GM21737 (cell line): Measurements from ENCODE around the gene EXD3.
"Not testable (repeated sequence)": the region's sequence is repeated elsewhere in the genome, so short reads cannot be mapped to it uniquely, and the experiment has no call there.

Source experiments
- ATAC-seq: cut with Tn5 transposase; IDR thresholded peaks from one replicate; pipeline ENCODE4 v1.9.1; 2021; ENCODE audit warnings: mild to moderate bottlenecking, moderate library complexity; ENCODE audit not compliant: unreplicated experiment

EXD3 gene, protein sequence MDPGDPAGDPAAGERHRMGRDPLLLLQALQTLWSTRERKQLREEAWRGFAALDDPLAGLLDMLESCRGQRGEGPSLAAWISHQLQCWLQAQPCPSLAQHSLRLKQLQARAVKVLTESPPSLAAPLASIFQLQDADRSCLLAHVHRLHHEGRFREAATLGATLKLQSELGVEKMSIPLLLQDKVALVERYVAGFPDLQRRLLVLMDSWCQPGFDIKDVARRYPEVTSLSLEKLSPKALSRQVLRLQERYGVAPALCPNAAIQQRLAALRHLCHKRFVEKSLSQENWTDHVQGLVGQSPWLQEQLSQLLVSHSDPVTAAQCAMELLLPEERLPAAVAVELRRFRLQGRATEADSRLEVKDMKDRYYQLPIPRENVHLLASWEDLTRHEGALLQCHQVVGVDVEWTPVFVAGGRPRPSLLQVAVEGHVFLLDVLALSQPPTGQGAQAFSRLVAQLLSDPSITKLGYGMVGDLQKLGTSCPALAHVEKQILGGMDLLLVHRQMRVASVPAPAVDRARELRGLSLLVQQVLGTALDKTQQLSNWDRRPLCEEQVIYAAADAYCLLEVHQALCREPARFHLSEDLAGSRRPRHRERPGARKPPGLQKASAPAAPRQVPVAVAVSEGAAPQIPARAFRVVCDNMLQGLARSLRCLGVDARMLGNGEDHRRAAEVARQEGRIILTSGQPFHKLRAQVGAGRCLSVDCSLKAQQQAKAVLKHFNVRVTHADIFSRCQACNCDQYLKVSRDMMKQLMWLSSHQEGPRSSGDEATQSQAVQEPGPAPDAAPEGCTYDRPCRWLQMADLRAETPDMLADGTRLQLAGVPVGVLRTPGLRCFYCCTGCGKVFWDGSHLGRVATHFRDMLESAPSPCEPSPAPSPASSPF

DNA sequence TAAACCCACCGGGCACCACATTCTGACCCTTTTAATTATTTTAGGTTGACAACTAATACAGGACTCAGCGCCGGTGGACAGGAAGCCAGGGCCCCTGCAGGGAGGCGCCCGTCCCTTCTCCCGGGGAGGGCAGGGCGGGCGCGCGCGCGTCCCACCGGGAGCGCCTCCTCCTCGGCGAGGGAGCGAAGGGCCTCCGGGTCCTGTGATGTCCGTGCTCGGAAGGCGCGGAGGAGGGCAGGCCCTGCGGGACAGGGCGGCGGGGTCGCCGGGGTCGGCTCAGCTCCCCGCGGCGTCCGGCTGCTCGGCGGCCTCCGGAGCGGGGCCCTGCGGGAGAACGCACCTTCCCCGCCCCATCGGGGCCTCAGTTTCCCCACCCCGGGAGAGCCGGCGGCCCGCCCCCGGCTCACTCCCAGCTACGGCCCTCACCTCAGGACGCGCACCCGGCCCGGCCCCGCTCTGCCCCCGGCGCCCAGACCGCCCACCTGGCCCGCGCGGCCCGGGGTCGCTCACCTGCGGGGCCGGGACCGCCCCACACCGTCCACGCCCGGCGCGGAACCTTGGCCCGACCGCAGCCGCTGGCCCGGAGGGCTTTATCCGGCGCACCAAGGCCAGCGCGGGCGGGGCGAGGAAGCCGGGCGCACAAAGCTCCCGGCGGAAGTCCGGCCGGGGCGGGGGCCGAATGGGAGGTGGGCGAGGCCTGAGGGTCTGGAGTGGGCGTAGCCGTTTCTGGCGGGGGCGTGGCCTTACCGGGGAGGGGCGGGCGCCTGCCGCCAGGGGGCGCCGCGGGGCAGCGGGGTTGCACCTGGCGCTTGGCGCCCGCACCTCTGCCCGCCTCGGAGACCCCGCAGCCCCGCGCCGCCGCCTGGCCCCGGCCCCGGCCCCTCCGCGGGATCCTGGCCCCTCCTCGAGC is at the start of gene EXD3, which contains the start of gene NOXA1:
Gene EXD3, minus strand, starts transcription at position 559 of the 910 bp plus-strand sequence. CDS start 27,805 bp downstream, outside the sequence.
Gene NOXA1, plus strand, starts transcription at position 790 of the 910 bp plus-strand sequence. CDS start 137 bp downstream, outside the sequence.
- peak; percentile 86 for ATAC-seq

DNA sequence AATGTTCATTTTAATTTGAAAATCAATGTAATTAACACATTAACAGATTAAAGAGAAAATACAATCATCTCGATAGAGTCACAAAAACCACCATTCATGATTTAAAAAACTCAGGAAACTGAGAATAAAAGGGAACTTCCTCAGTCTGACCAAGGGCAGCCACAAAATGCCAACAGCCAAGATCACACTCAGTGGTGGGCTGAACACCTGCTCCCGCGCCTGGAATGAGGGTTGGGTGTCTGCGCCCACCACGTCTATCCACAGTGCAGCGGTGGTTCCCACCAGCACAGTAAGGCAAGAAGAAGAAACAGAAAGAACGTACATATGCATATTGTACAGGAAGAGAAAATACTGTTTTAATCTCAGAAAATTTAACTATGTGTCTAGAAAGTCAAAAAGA is 47.8 kb upstream of the EXD3 start:
- no peak for ATAC-seq

DNA sequence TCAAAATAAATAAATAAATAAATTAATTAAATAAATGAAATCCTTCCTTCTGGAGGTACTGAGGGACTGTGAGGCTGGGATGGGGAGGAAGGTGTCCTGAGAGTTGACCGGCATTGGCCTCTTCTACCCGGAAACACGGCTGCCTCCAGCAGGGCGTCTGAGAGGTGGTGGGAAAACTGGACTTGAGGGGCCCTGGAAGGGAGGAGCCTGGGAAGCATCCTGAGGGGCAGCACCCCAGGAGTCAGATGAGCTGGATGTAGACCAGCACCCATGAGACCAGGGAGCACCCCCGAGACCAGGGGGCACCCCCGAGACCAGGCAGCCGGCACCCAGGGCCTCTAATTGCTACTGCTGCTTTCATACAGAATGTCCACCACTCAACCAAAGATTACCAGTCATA is 44.9 kb upstream of the EXD3 start:
- no peak for ATAC-seq

DNA sequence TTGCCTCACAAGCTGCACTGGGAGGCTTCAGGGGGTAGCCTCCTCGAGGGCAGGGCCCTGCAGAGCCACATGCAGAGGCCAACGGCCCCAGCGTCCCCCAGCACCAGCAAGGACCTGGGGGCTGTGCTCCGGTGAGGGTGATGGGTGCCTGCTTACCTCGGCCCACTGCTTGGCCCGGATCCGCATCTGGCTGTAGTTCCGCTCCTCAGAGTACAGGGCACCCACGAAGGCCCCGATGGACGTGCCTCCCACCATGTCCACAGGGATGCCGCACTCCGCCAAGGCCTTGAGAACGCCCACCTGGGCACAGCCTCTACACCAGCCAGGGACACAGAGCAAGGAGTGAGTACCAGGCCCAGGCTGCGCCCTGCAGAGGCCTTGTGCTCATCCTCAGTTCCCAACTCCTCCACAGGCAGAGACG is 44.2 kb upstream of the EXD3 start:
- ATAC-seq, result no peak

DNA sequence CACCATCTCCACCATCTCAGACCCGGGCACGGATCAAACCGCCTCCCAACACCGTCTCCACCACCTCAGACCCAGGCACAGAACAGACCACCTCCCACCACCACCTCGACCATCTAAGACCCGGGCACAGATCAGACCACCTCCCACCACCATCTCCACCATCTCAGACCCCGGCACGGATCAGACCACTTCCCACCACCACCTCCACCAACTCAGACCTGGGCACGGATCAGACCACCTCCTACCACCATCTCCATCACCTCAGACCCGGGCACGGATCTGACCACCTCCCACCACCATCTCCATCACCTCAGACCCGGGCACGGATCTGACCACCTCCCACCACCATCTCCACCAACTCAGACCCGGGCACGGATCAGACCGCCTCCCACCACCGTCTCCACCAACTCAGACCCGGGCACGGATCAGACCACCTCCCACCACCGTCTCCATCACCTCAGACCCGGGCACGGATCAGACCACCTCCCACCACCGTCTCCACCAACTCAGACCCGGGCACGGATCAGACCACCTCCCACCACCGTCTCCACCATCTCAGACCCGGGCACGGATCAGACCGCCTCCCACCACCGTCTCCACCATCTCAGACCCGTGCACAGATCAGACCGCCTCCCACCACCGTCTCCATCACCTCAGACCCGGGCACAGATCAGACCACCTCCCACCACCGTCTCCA is 43.6 kb upstream of the EXD3 start:
- not testable (repeated sequence) for ATAC-seq

DNA sequence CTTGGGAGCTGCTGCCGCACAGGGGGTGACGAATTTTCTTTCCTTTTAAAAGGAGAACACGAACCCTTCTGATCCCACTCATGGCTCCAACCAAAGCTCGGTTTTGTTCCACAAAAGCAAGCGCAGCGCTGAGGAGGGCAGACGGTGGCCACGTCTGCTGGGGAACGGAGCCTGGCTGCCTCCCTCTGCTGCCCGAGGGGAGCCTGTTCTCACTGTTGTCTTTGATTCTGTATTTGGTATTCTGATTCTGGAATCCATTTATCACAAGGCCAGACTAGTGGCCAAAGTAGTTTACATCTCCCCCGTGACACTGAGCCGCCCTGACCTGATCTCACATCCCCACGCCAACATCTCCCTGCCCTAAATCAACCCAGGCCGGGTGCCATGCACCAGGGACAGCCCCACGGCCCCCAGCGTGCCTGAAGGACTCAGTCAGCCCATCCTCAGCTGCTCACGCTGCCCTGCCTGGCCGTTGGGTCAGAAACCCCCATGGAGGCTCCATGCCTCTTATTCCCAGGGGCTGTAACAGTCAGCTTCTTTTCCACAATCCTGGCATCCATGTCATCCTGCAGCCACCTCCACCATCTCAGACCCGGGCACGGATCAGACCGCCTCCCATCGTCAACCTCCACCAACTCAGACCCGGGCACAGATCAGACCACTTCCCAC is 42.9 kb upstream of the EXD3 start:
- ATAC-seq, result no peak

DNA sequence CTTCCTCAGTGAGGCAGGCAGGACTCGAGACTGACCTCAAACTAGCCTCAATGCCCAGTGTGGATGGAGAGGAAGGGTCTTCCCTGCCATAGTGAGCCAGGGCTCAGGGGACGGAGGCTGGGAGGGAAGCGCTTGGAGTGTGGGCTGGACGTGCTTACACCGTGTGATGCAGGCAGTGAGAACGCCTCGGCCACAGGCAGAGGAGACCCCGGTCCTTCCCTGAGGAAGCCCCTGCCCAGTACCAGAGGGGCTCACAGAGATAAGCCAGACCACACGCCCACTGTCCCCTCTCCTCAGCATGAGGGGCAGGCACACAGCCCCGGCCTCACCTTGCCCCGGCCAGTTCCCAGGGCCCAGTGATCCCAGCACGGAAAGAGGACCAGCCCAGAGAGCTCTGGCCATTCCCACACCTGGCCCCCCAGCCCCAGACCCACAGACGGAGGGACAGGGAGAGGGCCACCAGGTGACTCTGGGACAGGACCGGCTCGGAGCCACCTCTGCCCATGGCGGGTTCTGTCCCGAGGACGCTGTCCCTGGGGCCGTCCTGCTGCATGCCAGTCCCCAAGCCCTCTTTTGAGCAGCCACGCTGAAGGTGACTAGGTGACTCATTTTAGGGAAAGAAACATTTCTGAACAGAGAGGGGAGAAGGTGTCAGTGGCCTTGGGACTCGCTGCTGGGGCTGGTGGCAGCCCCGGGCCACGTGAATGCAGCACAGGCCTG is 42.2 kb upstream of the EXD3 start:
- no peak for ATAC-seq

DNA sequence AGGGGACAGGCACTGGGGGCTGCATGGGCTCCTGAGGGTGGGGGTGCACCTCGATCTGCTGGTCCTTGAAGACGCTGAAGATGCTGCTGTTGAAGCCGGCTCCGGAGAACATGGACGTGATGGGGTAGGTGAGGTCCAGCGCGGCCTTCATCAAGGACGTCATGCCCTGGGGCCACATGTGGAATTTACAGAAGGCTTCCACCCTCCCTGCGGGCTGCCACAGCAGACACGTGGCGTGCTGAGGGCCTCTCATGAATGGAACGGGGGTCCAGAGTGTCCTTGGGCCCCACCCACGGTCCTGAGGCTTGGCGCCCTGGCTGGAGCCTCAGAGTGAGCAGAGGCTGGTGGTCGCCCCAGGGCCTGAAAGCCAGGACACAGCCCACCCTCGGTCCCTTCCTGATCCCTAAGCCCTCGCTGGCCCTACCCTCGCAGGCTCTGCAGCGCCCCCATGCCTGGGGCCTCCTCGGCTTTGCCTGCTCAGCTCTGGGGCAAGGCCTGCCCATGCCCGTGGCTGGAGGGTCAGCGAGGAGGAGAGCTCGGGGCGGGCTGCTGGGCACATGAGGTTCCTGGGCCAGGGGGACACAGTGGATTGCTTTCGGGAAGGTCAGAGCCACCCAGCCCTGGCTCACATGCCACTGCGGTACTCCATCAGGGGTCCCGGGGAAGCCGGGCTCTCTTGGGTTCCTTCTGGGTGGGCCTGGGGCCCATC is 41.5 kb upstream of the EXD3 start:
- no peak for ATAC-seq

DNA sequence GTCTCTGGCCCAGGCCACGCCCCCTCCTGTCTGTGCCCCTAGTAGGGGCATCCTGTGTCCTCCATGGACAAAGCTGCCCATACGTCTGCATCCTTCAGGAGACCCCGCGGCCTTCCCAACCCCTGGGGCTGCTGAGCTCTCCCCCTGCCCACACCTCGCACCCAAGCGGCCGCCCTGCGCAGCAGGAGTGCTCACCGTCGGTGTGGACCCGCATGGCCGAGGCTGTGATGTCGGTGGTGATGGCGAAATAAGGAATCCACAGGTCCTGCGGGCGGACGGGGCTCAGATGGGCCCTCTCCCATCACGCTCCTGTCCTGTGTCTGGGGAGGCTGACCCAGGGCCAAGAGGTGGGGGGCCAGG is 40.9 kb upstream of the EXD3 start:
- ATAC-seq, result no peak

DNA sequence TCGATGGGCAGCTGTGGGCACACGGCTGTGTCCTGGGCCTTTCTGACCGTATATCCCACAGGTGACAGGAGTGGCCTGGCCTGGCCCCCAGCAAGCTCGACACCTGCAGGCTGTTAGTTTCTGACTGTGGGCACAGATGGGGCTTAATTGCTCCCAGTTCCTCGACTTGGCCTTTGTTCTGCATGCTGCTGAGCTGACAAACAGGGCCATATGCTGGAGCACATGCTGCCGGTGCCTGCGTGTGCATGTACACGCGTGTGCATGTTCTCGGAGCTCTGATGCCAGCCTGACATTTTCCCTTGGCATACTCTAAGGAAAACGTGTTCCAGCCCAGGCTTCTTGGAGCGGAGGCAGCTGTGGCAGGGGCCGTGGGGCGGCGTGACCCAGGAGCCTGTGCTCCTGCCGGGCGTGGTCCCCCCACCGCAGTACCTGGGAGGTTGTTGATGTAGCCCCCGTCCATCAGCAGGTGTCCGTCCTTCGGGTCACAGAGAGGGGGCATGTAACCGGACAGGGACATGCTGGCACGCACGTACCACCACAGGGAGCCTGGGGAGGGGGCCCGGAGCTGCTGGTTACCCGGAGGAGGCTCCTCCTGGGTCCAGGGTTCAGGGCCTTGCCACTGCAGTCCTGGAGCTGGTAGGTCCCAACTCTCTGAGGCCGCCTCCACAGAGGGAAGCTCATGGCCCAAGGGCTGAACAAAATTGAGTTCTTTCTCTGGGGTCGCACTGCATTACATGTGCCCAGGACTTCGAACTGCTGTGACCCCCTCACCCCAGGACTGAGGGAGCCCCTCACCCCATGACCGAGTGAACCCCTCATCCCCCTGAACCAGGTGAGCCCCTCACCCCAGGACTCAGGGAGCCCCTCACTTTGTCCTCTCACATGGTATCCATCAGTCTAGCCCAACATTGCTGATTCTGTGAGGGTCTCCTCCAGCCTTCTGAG is 40.3 kb upstream of the EXD3 start:
- ATAC-seq, result no peak

DNA sequence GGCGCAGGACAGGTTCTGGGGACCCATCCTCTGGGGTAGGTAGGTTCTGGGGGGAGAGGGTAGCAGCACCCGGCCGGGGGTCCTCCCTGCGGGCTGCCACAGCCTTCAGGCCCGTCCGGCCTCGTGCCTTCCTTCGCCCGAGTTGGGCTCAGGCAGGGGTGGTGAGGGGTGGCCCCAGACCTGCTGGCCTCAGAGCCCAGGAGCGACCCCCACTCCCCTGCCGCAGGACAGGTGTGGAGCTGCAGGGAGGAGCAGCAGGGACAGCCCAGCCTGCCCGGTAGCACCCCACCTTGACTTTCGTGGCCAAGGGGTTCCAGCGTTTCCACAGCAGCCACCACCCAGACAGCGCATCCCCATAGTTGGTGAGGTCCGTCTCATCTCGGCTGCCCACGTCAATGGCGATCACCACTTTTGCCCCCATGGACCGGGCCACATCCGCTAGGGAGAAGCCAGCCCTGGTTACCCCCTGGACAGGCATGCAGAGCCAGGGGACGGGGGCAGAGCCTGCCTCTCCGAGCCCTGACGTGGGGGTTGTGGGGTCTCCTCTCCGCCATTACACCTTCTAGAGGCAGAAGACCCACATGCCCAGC is 39.5 kb upstream of the EXD3 start:
- ATAC-seq, result no peak

DNA sequence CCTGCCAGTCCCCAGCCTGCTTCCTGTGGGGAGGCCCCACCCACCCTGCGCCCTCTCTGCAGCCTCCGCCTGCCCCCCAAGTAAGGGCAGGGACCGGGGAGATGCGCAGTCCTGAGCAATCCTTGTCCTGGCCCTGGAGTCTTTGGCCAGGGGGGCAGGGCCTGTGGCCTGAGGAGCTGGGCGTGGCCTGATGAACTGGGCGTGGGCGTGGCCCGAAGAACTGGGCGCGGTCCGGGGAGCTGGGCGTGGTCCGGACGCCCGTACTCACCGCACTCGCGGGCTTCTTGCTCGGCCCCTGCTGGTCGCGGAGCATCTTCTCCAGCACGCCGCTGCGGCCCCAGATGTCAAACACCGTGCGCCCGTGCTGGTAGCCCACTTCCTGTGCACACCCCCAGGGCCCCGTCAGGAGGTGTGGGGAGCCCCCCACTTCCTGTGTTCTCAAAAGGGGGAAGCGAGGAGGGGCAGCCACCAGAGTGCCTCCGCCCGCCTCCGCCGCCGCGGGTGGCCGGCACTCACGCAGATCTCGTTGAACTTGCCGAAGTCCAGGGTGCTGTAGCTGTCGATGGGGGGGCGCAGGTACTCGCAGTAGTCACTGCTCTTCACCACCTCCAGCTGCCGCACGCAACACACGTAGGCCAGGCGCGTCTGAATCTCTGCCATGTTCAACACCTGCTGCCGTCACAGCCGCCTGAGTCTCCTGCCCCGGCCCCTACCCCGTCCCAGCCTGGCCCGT is 38.9 kb upstream of the EXD3 start:
- peak; percentile 67 for ATAC-seq

DNA sequence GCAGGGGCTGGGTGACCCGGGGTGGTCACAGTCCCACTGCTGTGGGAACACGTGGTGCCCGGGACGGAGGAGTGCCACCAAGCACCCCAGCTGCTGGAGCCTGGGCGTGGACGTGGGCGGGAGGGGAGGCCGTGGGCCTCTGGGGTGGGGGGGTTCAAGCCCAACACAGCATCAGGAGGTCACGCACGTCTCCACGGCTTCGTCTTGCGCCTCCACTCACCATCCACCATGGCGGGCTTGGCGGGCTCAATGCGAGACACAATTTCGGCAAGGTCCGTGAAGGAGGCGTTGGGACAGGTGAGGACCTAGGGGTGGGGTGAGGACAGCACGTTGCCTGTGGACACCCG is 38.3 kb upstream of the EXD3 start:
- no peak for ATAC-seq

DNA sequence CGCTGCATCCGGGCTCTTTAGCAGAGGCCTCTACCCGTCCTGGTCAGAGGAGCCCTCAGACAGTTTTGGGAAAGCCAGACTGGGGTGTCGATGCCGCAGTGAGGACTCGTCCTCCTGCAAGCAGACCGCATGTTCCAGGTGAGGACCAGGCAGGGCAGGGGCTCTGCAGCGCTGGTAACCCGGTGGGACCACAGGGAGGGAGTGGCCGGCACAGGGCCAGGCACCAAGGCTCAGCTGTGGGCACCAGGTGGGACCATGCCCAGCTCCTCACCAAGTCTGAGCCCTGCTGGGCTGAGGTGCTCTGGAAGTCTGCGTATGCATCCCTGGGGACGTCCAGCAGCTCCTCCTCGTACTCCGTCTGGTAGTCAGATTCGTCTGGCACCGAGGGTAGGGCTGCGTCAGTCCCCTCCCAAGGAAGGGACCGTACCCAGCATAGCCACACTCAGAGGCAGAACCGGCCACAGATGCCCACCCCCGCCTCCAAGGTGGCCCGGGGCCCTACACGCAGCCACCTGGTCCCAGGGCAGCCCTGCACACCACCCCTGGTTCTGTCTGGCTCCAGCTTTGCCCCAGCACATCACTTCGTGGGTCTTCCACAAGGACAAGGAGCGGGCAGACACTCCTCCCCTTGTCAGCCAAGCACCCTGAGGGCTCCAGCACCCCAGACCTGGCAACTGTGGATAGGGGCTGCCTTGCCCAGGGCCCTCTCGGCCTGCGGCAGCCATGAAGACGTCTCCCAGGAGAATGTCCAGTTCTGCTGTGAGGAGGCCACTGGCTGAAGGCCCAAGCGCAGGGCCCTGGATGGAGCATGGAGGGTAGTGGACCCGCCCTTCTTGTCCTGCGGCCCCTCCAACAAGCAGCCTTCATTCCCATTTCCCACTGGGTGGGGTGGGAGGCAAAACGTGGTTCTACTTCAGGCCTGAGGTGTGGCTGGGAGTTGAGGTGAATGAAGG is 37.7 kb upstream of the EXD3 start:
- ATAC-seq, result no peak
